H9 (cell line): Measurements from ENCODE around the gene PHF24. TPM values are rescaled to one million over a fixed set of nuclear protein-coding genes. Genes with fewer than 3 reads are reported as not detected.

Experiments
- DNase-seq: peaks from one replicate; pipeline ENCODE4 v3.0.0-alpha.2; 2017
- H2AFZ ChIP-seq: one replicate; pipeline ENCODE4 v1.6.1; 2013; ENCODE audit warnings: mild to moderate bottlenecking, low read length, control low read depth, moderate library complexity
- H2AK5ac ChIP-seq: 2 replicates; pipeline ENCODE4 v1.6.1; 2013; ENCODE audit warnings: low read length, control low read depth, mixed read lengths; ENCODE audit not compliant: insufficient read length
- H2BK120ac ChIP-seq: one replicate; pipeline ENCODE4 v1.6.1; 2013; ENCODE audit warnings: low read depth, mild to moderate bottlenecking, low read length, control low read depth, inconsistent platforms; ENCODE audit not compliant: poor library complexity, severe bottlenecking
- H2BK12ac ChIP-seq: 2 replicates; pipeline ENCODE4 v1.6.1; 2013; ENCODE audit warnings: low read length, control low read depth, mixed read lengths, low read depth; ENCODE audit not compliant: insufficient read length
- H2BK15ac ChIP-seq: 2 replicates; pipeline ENCODE4 v1.6.1; 2013; ENCODE audit warnings: low read depth, low read length, control low read depth
- H2BK20ac ChIP-seq: one replicate; pipeline ENCODE4 v1.6.1; 2013; ENCODE audit warnings: low read depth, mild to moderate bottlenecking, low read length, control low read depth, inconsistent platforms; ENCODE audit not compliant: poor library complexity, severe bottlenecking
- H2BK5ac ChIP-seq: 2 replicates; pipeline ENCODE4 v1.6.1; 2013; ENCODE audit warnings: low read length, control low read depth, mixed read lengths; ENCODE audit not compliant: insufficient read length
- H3K14ac ChIP-seq: 2 replicates; pipeline ENCODE4 v1.6.1; 2013; ENCODE audit warnings: low read length, control low read depth; ENCODE audit not compliant: insufficient read depth
- H3K18ac ChIP-seq: 2 replicates; pipeline ENCODE4 v1.6.1; 2013; ENCODE audit warnings: low read depth, mild to moderate bottlenecking, mixed read lengths, low read length, control low read depth; ENCODE audit not compliant: insufficient read length
- H3K23ac ChIP-seq: 2 replicates; pipeline ENCODE4 v1.6.1; 2013; ENCODE audit warnings: low read length, control low read depth, mixed read lengths, low read depth; ENCODE audit not compliant: insufficient read length
- H3K23me2 ChIP-seq: 2 replicates; pipeline ENCODE4 v1.6.1; 2013; ENCODE audit warnings: low read depth, mild to moderate bottlenecking, mixed read lengths, low read length, control low read depth; ENCODE audit not compliant: insufficient read length, poor library complexity, severe bottlenecking
- H3K27ac ChIP-seq: 2 replicates; pipeline ENCODE4 v1.5.1; 2013; ENCODE audit warnings: low read length, control low read depth, mixed read lengths, low read depth; ENCODE audit not compliant: insufficient read length
- H3K27me3 ChIP-seq: 2 replicates; pipeline ENCODE4 v1.6.1; 2013; ENCODE audit warnings: low read length, control low read depth, inconsistent platforms; ENCODE audit not compliant: insufficient read depth
- H3K4ac ChIP-seq: 2 replicates; pipeline ENCODE4 v1.6.1; 2013; ENCODE audit warnings: low read depth, mild to moderate bottlenecking, control low read depth, inconsistent platforms, low read length, moderate library complexity
- H3K4me1 ChIP-seq: 2 replicates; pipeline ENCODE4 v1.6.1; 2013; ENCODE audit warnings: low read length, control low read depth, inconsistent platforms; ENCODE audit not compliant: insufficient read depth
- H3K4me2 ChIP-seq: 2 replicates; pipeline ENCODE4 v1.6.1; 2013; ENCODE audit warnings: low read length, control low read depth, mixed read lengths; ENCODE audit not compliant: insufficient read length, insufficient read depth
- H3K56ac ChIP-seq: 2 replicates; pipeline ENCODE4 v1.6.1; 2013; ENCODE audit warnings: low read depth, mild to moderate bottlenecking, mixed read lengths, low read length, control low read depth; ENCODE audit not compliant: insufficient read length
- H3K79me1 ChIP-seq: 2 replicates; pipeline ENCODE4 v1.6.1; 2013; ENCODE audit warnings: low read depth, mild to moderate bottlenecking, moderate library complexity, low read length, control low read depth, inconsistent platforms; ENCODE audit not compliant: insufficient read depth, poor library complexity, severe bottlenecking
- H3K79me2 ChIP-seq: 2 replicates; pipeline ENCODE4 v1.6.1; 2013; ENCODE audit warnings: low read length, control low read depth, inconsistent platforms; ENCODE audit not compliant: insufficient read depth
- H3K9ac ChIP-seq: 2 replicates; pipeline ENCODE4 v1.6.1; 2013; ENCODE audit warnings: low read length, control low read depth, mixed read lengths; ENCODE audit not compliant: insufficient read length; ENCODE audit errors: extremely low read depth
- H3K9me3 ChIP-seq: one replicate; pipeline ENCODE4 v1.6.1; 2013; ENCODE audit warnings: low read depth, low read length, inconsistent platforms; ENCODE audit not compliant: control insufficient read depth
- H3T11ph ChIP-seq: one replicate; pipeline ENCODE4 v1.6.1; 2013; ENCODE audit warnings: mild to moderate bottlenecking, low read length, control low read depth, inconsistent platforms
- H4K20me1 ChIP-seq: one replicate; pipeline ENCODE4 v1.6.1; 2013; ENCODE audit not compliant: control insufficient read depth, insufficient read length, insufficient read depth
- H4K5ac ChIP-seq: 2 replicates; pipeline ENCODE4 v1.6.1; 2013; ENCODE audit warnings: low read depth, mild to moderate bottlenecking, mixed read lengths, low read length, control low read depth; ENCODE audit not compliant: insufficient read length
- H4K8ac ChIP-seq: replicated peaks from 2 replicates; pipeline ENCODE4 v1.6.1; 2013; ENCODE audit warnings: low read length, control low read depth, mixed read lengths, low read depth; ENCODE audit not compliant: insufficient read length
- H4K91ac ChIP-seq: 2 replicates; pipeline ENCODE4 v1.6.1; 2013; ENCODE audit warnings: low read depth, mild to moderate bottlenecking, moderate library complexity, mixed read lengths, low read length, control low read depth; ENCODE audit not compliant: insufficient read length
- H3K27ac Mint-ChIP-seq, 3 experiments: 2 replicates in 2 of 3; 3 replicates in 1 of 3; pipeline ENCODE4 v1.8.0; 2020 to 2021; ENCODE audit warnings: mixed read lengths in 3 of 3, mild to moderate bottlenecking in 1 of 3, moderate library complexity in 1 of 3
- H3K27me3 Mint-ChIP-seq: 2 replicates; pipeline ENCODE4 v1.8.0; 2021; ENCODE audit warnings: low read depth, mild to moderate bottlenecking, moderate library complexity, mixed read lengths
- H3K36me3 Mint-ChIP-seq, 3 experiments: 2 replicates in 2 of 3; 3 replicates in 1 of 3; pipeline ENCODE4 v1.8.0; 2020 to 2021; ENCODE audit warnings: low read depth in 3 of 3, mixed read lengths in 3 of 3; ENCODE audit not compliant: insufficient read depth in 1 of 3
- H3K4me1 Mint-ChIP-seq, 2 experiments: 2 replicates each; pipeline ENCODE4 v1.8.0; 2020; ENCODE audit warnings: mixed read lengths in 2 of 2
- H3K4me3 Mint-ChIP-seq, 2 experiments: 2 replicates in 1 of 2; 3 replicates in 1 of 2; pipeline ENCODE4 v1.8.0; 2020 to 2021; ENCODE audit warnings: mild to moderate bottlenecking in 2 of 2, mixed read lengths in 2 of 2, moderate library complexity in 1 of 2
- H3K9me3 Mint-ChIP-seq, 2 experiments: 2 replicates in 1 of 2; 3 replicates in 1 of 2; pipeline ENCODE4 v1.8.0; 2020; ENCODE audit warnings: mild to moderate bottlenecking in 2 of 2, mixed read lengths in 2 of 2, moderate library complexity in 1 of 2
- WGBS: extraction: QIAGEN DNeasy Blood & Tissue Kit; methylation state at CpG from one replicate; pipeline ENCODE4 v1.1.7; 2013; ENCODE audit warnings: missing lambda C conversion rate, low lambda C conversion rate, mixed read lengths; ENCODE audit not compliant: insufficient read length; ENCODE audit errors: extremely low coverage; 5-methylcytosine and 5-hydroxymethylcytosine counted together
- total RNA-seq: library from RNA; stranded (reverse); gene quantifications from 2 replicates; pipeline ENCODE4 v1.2.1, GENCODE V29; 2021
- TF ChIP-seq, protein P1 (sequence below): fragments of 200-600 bp; sonication (generic); conservative IDR thresholded peaks from 3 replicates; pipeline ENCODE4 v1.8.0; 2021; ENCODE audit warnings: antibody characterized with exemption, mild to moderate bottlenecking

The PHF24 gene
- total RNA-seq, 1 experiment from 2014 or later: 0.24 TPM

GRCh38 chr9:34991607-34992375 is 33.7 kb downstream of the PHF24 start:
- Histone ChIP-seq H3K79me2 (no peaks in the 10 kb centered on the region), H2AFZ (no peak overlapping the region), H3K23ac (no peak overlapping the region), H3K27ac (no peak overlapping the region), H3K18ac (peak overlapping the region; percentile 92), H2BK12ac (no peak overlapping the region), H4K8ac (no peak overlapping the region), H3K27me3 (no peaks in the 10 kb centered on the region), H3K14ac (peak overlapping the region; percentile 86; the same call in 1 of the 2 replicates), H3K9ac (peak overlapping the region; percentile 5), H3K56ac (no peak overlapping the region), H3K79me1 (no peaks in the 10 kb centered on the region), H3K23me2 (peaks cover 16% of the 10 kb centered on the region), H3K9me3 (no peaks in the 10 kb centered on the region), H4K5ac (no peak overlapping the region), H4K20me1 (no peaks in the 10 kb centered on the region), H3K4ac (no peak overlapping the region), H3T11ph (no peak overlapping the region), H4K91ac (no peak overlapping the region), H2AK5ac (no peak overlapping the region), H2BK15ac (no peak overlapping the region), H2BK120ac (no peak overlapping the region), H2BK20ac (no peak overlapping the region), H3K4me2 (peak overlapping the region; percentile 54), H2BK5ac (no peak overlapping the region), H3K4me1 (peaks cover 10% of the 10 kb centered on the region; the same call in 1 of the 2 replicates)
- peak; percentile 79 for DNase-seq
- Mint-ChIP-seq H3K27me3 (peaks cover 3% of the 10 kb centered on the region), H3K4me1 (peaks cover 43 to 70% of the 10 kb centered on the region in 2 experiments), H3K36me3 (peaks cover 32 to 42% (median 37%) of the 10 kb centered on the region in 3 experiments), H3K4me3 (peak overlapping the region; percentile 81 to 92), H3K27ac (peak overlapping the region; percentile 78 to 98 (median 87); a peak in 6 of 7 replicates), H3K9me3 (no peaks in the 10 kb centered on the region)
- TF ChIP-seq, protein P1, sequence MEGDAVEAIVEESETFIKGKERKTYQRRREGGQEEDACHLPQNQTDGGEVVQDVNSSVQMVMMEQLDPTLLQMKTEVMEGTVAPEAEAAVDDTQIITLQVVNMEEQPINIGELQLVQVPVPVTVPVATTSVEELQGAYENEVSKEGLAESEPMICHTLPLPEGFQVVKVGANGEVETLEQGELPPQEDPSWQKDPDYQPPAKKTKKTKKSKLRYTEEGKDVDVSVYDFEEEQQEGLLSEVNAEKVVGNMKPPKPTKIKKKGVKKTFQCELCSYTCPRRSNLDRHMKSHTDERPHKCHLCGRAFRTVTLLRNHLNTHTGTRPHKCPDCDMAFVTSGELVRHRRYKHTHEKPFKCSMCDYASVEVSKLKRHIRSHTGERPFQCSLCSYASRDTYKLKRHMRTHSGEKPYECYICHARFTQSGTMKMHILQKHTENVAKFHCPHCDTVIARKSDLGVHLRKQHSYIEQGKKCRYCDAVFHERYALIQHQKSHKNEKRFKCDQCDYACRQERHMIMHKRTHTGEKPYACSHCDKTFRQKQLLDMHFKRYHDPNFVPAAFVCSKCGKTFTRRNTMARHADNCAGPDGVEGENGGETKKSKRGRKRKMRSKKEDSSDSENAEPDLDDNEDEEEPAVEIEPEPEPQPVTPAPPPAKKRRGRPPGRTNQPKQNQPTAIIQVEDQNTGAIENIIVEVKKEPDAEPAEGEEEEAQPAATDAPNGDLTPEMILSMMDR: peak; percentile 51
- WGBS: no CpG with 5 or more reads among the region's 15 CpGs
